NCI-H345 treated with DMSO at 0.1 percent for 48 hours (cell line): ENCODE data around the gene SURF6.
"Not testable (repeated sequence)": the region's sequence is repeated elsewhere in the genome, so short reads cannot be mapped to it uniquely, and the experiment has no call there.

Experiments used
- DNase-seq: peaks from one replicate; lab custom pipeline; 2025; ENCODE audit not compliant: unreplicated experiment; lab: John Stamatoyannopoulos, UW

SURF6 gene

DNA sequence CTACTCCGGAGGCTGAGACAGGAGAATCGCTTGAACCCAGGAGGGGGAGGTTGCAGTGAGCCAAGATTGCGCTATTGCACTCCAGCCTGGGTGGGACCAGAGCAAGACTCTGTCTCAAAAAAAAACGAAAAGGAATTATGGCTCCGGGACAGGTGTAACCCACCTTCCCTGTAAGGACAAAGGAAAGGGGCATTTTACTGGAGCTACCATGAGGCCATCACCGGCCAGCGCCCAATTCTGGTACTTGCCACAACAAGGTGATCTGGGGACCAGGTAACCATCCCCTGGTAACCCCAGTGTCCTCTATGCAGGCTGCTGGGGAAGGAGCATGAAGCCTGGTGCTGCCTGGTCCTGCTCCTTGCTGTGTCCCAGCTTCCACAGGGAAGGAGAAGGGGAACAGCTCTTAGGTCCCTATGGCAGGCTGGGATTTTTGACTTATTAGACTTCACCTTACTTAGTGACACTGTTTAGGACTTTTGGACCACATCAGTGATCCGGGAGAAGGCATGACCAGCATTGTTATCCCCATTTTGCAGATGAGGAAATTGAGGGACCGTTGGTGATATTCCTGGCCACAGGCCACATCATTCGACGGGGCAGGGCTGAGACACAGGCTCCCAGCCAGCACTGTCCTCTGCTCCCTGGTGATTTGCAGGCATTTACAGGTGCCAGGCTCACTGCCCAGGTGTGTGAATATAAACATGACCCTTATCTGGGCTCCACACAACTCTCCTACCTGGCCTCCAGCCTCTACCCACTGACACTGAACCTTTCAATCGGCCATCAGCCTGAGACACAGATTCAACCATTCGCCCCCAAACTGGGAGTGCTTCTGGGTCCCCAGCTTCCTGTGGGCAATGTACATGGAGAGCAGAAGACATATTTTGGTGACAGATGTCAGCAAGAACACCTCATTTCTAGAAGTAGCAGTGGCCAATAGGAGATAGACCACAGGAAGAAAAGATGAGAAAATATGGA is 34.4 kb downstream of the SURF6 start:
- DNase-seq: no peak

DNA sequence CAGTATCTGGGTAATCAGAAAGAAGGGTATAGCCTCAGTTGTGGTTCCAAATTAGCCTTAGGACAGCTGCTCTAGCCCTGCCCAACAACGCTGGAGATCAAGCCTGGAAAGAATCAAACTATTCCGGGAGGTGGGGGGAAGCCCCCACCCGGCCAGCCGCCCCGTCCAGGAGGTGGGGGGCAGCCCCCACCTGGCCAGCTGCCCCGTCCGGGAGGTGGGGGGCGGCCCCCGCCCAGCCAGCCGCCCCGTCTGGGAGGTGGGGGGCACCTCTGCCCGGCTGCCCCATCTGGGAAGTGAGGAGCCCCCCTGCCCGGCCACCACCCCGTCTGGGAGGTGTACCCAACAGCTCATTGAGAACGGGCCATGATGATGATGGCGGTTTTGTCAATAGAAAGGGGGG is 36.0 kb downstream of the SURF6 start:
- DNase-seq: not testable (repeated sequence)

DNA sequence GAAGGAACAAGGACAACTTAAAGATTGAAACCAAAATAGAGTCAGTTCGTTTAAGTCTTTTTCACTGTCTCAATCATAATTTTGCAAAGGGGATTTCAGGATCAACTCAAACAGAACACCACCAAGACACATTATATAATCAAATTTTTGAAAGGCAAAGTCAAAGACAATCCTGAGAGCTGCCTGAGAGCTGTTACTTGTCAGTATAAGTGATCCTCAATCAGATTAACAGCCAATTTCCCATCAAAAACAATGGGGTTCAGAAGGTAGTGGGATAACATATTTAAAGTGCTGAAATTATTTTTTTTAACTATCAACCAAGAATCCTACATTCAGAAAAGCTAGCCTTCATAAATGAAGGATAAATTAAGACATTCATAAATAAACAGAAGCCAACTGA is 41.7 kb downstream of the SURF6 start:
- no peak for DNase-seq

DNA sequence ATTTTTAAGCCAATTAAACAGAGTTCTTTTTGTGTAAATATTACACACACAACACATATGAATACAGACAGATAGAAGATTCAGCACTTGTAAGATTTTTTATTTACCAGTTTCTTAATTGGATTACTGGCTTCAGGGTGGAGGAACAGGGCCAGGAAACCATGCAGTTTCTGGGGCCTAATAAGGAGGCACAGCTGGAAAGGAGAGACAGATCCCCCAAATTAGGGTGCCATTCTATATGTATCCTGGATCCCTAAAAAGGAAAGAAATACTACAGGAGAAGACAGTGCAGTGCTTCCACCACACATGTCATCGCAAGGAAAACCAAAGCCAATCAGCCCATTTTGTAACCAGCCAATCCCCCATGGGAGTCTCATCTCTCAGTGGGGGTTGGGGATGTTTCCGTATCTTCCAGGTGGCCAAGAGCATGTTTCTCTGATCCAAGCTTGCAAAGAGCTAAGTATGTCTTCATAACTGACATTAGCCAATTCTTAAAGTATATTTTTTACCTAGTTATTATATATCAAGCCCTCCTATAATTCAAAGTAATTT is 45.2 kb downstream of the SURF6 start:
- no peak for DNase-seq

DNA sequence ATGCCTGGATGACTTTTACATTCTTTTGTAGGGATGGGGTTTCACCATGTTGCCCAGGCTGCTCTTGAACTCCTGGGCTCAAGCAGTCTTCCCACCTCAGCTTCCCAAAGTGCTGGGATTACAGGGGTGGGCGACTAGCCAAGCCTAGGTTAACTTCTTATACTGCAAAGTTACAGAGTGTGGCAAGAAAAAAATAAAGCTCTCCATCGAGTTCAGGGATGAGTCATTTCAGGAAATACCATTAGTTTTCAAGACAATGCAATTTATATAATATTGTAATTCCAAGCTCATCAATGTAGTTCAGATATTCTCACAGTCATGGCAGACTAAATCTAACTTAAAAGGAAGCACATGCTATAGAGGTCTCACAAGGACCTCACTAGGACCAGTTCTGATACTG is 49.5 kb downstream of the SURF6 start:
- no peak for DNase-seq

DNA sequence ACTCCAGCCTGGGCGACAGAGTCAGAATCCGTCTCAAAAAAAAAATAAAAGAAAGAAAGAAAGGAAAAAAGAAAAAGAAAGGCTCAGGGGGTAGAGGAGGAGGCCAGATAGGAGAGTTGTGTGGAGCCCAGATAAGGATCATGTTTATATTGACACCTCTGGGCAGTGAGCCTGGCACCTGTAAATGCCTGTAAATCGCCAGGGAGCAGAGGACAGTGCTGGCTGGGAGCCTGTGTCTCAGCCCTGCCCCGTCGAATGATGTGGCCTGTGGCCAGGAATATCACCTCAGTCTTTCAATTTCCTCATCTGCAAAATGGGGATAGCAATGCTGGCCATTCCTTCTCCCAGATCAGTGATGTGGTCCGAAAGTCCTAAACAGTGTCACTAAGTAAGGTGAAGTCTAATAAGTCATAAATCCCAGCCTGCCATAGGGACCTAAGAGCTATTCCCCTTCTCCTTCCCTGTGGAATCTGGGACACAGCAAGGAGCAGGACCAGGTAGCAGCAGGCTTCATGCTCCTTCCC is 50.7 kb downstream of the SURF6 start:
- DNase-seq: no peak

DNA sequence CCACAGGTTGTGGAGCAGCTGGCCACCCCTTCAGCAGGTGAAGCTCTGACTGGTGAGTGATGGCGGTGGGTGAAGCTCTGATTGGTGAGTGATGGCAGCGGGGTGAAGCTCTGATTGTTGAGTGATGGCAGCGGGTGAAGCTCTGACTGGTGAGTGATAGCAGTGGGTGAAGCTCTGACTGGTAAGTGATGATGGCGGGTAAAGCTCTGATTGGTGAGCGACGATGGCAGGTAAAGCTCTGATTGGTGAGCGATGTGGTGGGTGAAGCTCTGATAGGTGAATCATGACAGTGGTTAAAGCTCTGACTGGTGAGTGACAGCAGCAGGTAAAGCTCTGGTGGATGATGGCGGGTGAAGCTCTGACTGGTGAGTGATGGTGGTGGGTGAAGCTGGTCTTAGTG is 51.6 kb downstream of the SURF6 start:
- no peak for DNase-seq

DNA sequence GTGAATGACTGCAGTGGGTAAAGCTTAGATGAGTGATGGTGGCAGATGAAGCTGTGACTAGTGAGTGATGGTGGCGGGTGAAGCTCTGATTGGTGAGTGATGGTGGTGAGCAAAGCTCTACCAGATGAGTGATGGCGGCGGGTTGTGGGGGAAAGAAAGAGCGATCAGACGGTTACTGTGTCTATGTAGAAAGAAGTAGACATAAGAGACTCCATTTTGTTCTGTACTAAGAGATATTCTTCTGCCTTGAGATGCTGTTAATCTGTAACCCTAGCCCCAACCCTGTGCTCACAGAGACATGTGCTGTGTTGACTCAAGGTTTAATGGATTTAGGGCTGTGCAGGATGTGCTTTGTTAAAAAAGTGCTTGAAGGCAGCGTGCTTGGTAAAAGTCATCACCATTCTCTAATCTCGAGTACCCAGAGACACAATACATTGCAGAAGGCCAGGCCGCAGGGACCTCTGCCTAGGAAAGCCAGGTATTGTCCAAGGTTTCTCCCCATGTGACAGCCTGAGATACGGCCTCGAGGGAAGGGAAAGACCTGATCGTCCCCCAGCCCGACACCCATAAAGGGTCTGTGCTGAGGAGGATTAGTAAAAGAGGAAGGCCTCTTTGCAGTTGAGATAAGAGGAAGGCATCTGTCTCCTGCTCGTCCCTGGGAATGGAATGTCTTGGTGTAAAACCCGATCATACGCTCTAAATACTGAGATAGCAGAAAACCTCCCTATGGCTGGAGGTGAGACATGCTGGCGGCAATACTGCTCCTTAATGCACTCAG is 52.5 kb downstream of the SURF6 start:
- DNase-seq: not testable (repeated sequence)

DNA sequence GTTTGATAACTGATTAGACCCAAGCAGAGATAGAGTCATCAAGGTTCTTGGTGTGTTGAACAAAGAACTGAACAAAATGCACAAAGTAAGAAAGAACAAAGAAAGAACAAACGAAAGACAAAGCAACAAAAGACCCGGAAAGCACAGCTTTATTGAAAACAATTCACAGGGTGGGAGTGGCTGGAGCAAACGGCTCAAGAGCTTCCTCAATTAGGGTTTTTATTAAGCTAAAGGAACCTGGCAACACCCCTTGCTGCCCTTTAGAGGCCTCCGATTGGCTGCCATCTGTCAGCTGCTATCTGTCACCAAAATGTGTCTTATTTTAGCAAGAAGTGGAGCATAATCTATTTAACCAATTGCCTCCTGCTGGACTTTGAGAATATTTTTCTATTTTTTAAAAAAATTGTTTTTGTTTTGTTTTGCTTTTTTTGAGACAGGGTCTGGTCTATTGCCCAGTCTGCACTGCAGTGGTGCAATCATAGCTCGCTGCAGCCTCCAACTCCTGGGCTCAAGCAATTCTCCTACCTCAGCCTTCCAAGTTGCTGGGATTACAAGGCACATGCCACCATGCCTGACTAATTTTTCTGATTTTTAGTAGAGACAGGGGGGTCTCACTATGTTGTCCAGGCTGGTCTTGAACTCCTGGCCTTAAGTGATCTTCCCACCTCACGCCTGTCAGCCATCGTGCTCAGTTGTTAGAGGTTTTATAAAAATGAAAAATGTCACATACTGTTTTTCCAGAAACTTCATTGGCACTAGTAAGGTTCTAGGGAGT is 53.3 kb downstream of the SURF6 start:
- DNase-seq: no peak

DNA sequence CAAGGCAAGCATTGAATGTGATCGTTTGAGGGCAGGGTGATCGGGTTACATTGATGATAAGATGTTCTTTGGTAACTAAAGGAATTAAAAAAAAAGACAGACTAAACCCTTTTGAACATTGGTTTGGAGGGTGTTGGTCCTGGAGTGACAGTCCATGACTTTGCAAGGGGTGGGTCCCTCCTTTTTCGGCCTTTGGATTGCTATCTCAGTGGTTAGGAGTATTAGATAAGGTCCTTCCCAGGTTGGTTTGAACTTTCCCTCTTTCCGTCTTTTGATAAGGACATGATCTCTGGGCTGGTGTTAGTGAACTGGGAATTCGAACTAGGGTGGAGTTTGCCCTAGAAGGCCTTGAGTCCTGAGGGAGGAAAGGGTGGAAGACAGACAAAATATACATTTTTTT is 55.6 kb downstream of the SURF6 start:
- no peak for DNase-seq
